Thyroid gland (tissue), 4 donors: Measurements from ENCODE around the gene USP6.

Experiments
- POLR2A ChIP-seq, 2 donors: fragments of 450-650 bp; IDR thresholded peaks; one replicate each; pipeline ENCODE4 v1.6.1; 2017; ENCODE audit warnings: antibody characterized with exemption in 2 of 2, mild to moderate bottlenecking in 2 of 2, moderate library complexity in 1 of 2
- TF ChIP-seq, protein P1 (sequence below), 6 experiments: fragments of 200-600 bp in 3 of 6; fragments of 450-650 bp in 3 of 6; sonication (generic) in 3 of 6; IDR thresholded peaks; one replicate each; pipeline ENCODE4 v1.5.1; 2016 to 2019; ENCODE audit warnings: antibody characterized with exemption in 6 of 6, mild to moderate bottlenecking in 2 of 6, inconsistent platforms in 1 of 6, moderate library complexity in 1 of 6

GRCh38 chr17:5131146-5131715 is 15.4 kb downstream of the USP6 start:
- no peak for TF ChIP-seq POLR2A (IDR thresholded peaks at IDR 0.05)
- TF ChIP-seq, protein P1, sequence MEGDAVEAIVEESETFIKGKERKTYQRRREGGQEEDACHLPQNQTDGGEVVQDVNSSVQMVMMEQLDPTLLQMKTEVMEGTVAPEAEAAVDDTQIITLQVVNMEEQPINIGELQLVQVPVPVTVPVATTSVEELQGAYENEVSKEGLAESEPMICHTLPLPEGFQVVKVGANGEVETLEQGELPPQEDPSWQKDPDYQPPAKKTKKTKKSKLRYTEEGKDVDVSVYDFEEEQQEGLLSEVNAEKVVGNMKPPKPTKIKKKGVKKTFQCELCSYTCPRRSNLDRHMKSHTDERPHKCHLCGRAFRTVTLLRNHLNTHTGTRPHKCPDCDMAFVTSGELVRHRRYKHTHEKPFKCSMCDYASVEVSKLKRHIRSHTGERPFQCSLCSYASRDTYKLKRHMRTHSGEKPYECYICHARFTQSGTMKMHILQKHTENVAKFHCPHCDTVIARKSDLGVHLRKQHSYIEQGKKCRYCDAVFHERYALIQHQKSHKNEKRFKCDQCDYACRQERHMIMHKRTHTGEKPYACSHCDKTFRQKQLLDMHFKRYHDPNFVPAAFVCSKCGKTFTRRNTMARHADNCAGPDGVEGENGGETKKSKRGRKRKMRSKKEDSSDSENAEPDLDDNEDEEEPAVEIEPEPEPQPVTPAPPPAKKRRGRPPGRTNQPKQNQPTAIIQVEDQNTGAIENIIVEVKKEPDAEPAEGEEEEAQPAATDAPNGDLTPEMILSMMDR (IDR thresholded peaks at IDR 0.05), result no peak
